ENCODE measurements around the gene TANK. TPM values are rescaled to one million over a fixed set of nuclear protein-coding genes. Genes with fewer than 3 reads are reported as not detected.
"Not testable (repeated sequence)": the region's sequence is repeated elsewhere in the genome, so short reads cannot be mapped to it uniquely, and the experiment has no call there.

The TANK gene
- total RNA-seq, 1 experiment from 2014 or later = 17.8 TPM

GRCh38 chr2:161280906-161281323 is 120.7 kb downstream of the TANK start:
- not testable (repeated sequence) for H3K4me3 ChIP-seq (ENCODE audit: insufficient read depth, low read depth, low read length); H3K36me3 ChIP-seq (replicated peaks; ENCODE audit: control insufficient read depth, insufficient read depth, low read length); H3K27me3 ChIP-seq (ENCODE audit: control insufficient read depth, insufficient read depth, low read length)
- DNase-seq = peak; percentile 30

- H3K27me3 ChIP-seq (ENCODE audit: control insufficient read depth, insufficient read depth, low read length); H3K36me3 ChIP-seq (replicated peaks; ENCODE audit: control insufficient read depth, insufficient read depth, low read length); DNase-seq; H3K4me3 ChIP-seq (ENCODE audit: insufficient read depth, low read depth, low read length): not testable (repeated sequence)
Observed at GRCh38 chr2:161281615-161282310, 121.5 kb downstream of the TANK start.

GRCh38 chr2:161282311-161282644 is 122.0 kb downstream of the TANK start:
- H3K4me3 ChIP-seq (ENCODE audit: insufficient read depth, low read depth, low read length); DNase-seq; H3K27me3 ChIP-seq (ENCODE audit: control insufficient read depth, insufficient read depth, low read length); H3K36me3 ChIP-seq (replicated peaks; ENCODE audit: control insufficient read depth, insufficient read depth, low read length): not testable (repeated sequence)

- no peak for DNase-seq
- no peaks in the 10 kb centered on the region for H3K27me3 ChIP-seq (ENCODE audit: control insufficient read depth, insufficient read depth, low read length)
- no peaks in the 10 kb centered on the region for H3K36me3 ChIP-seq (replicated peaks; ENCODE audit: control insufficient read depth, insufficient read depth, low read length)
- H3K4me3 ChIP-seq (ENCODE audit: insufficient read depth, low read depth, low read length) = no peak overlapping the region
Observed at GRCh38 chr2:161283926-161284325, 123.7 kb downstream of the TANK start.

Other genes with a start within 250 kb of the TANK start
- gene PSMD14, start 148.0 kb downstream of the TANK start, total RNA-seq (2014; rRNA removed; shearing (Covaris generic)) = 104 and 106 TPM in 2 replicates

Data from H7 (cell line).